Smooth muscle cell (in vitro differentiated cells): ENCODE results near the gene CYCS. TPM values are rescaled to one million over a fixed set of nuclear protein-coding genes. Genes with fewer than 3 reads are reported as not detected.
A peak's percentile ranks its signal among the peaks of the same experiment; 100 is the strongest.
"Not testable (repeated sequence)": the region's sequence is repeated elsewhere in the genome, so short reads cannot be mapped to it uniquely, and the experiment has no call there.

ENCODE experiments used
- DNase-seq: peaks from one replicate; lab custom pipeline; 2025; ENCODE audit not compliant: unreplicated experiment; lab: John Stamatoyannopoulos, UW
- H2AFZ ChIP-seq: fragments of 200-600 bp; sonication (generic); 2 replicates; pipeline ENCODE4 v1.6.0; 2016; ENCODE audit warnings: antibody characterized with exemption, low read depth, mild to moderate bottlenecking
- H3F3A ChIP-seq: fragments of 200-600 bp; sonication (generic); 2 replicates; pipeline ENCODE4 v1.6.0; 2017; ENCODE audit warnings: antibody characterized with exemption, low read depth
- H3K27ac ChIP-seq: fragments of 200-600 bp; sonication (generic); 2 replicates; pipeline ENCODE4 v1.5.1; 2016; ENCODE audit warnings: low read depth, mild to moderate bottlenecking
- H3K27me3 ChIP-seq: fragments of 200-600 bp; sonication (generic); 2 replicates; pipeline ENCODE4 v1.6.1; 2016; ENCODE audit warnings: low read depth, mild to moderate bottlenecking
- H3K36me3 ChIP-seq: fragments of 200-600 bp; sonication (generic); 2 replicates; pipeline ENCODE4 v1.5.1; 2016; ENCODE audit warnings: low read depth
- H3K4me1 ChIP-seq: fragments of 200-600 bp; sonication (generic); 2 replicates; pipeline ENCODE4 v1.5.1; 2016; ENCODE audit warnings: low read depth
- H3K4me2 ChIP-seq: fragments of 200-600 bp; sonication (generic); 2 replicates; pipeline ENCODE4 v1.6.0; 2016; ENCODE audit warnings: mild to moderate bottlenecking
- H3K4me3 ChIP-seq: fragments of 200-600 bp; sonication (generic); 2 replicates; pipeline ENCODE4 v1.5.1; 2016; ENCODE audit warnings: mild to moderate bottlenecking
- H3K79me2 ChIP-seq: fragments of 200-600 bp; sonication (generic); 2 replicates; pipeline ENCODE4 v1.6.0; 2016; ENCODE audit warnings: low read depth, mild to moderate bottlenecking
- H3K9ac ChIP-seq: fragments of 200-600 bp; sonication (generic); 2 replicates; pipeline ENCODE4 v1.6.0; 2016; ENCODE audit warnings: low read depth
- H3K9me3 ChIP-seq: fragments of 200-600 bp; sonication (generic); replicated peaks from 2 replicates; pipeline ENCODE4 v1.5.1; 2016; ENCODE audit warnings: low read depth
- H4K20me1 ChIP-seq: fragments of 200-600 bp; sonication (generic); 2 replicates; pipeline ENCODE4 v1.6.0; 2016; ENCODE audit warnings: low read depth
- CTCF ChIP-seq: fragments of 200-600 bp; sonication (generic); IDR thresholded peaks from 2 replicates; pipeline ENCODE4 v1.5.1; 2017; ENCODE audit warnings: borderline replicate concordance, mild to moderate bottlenecking, antibody characterized with exemption; ENCODE audit not compliant: insufficient read depth, poor library complexity, severe bottlenecking
- WGBS: methylation state at CpG from one replicate; pipeline ENCODE4 v1.1.7; 2016; ENCODE audit warnings: low lambda C conversion rate; 5-methylcytosine and 5-hydroxymethylcytosine counted together
- polyA plus RNA-seq: library from polyadenylated mRNA; unstranded; fragments of >200 nt; fragmentation: Nextera tagmentation; extraction: Ambion mirVana; gene quantifications from 2 replicates; pipeline ENCODE4 v1.2.1, GENCODE V29; 2016
- total RNA-seq: library from RNA; depleted of rRNA; stranded (reverse); fragments of >200 nt; gene quantifications from 2 replicates; pipeline ENCODE4 v1.2.3, GENCODE V29; 2014

The CYCS gene
- total and polyA plus RNA-seq, 2 experiments from 2014 or later, result 100 to 154 TPM

DNA sequence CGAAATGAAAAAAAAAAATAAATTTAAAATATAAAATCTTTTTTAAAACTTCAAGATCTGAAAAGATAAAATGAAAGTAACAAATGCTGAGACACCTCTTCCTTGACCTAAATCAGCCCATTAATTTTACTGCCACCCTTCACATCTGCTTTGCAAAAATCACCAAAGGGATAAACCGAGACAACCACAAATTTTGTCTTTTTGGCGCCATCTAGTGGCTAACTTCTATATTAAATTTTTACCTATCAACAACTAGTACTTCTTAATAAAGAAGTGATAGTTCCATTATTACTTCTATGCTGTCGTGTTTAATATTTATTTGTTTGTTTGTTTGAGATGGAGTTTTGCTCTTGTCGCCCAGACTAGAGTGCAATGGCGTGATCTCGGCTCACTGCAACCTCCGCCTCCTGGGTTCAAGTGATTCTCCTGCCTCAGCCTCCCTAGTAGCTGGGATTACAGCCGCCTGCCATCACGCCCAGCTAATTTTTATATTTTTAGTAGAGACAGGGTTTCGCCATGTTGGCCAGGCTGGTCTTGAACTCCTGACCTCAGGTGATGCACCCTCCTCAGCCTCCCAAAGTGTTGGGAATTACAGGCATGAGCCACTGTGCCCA, 35.0 kb upstream of the CYCS start:
- not testable (repeated sequence) for H3K27ac ChIP-seq, H3K4me3 ChIP-seq, H2AFZ ChIP-seq, H3K4me1 ChIP-seq, DNase-seq, H3K9ac ChIP-seq, H3K27me3 ChIP-seq, H3K36me3 ChIP-seq, H3K79me2 ChIP-seq, H3K9me3 ChIP-seq, H4K20me1 ChIP-seq, H3K4me2 ChIP-seq, H3F3A ChIP-seq
- peak; percentile 63 for TF ChIP-seq CTCF
- 51% methylated on average over 11 of the region's 11 CpGs for WGBS

GRCh38 chr7:25158966-25159365, 33.9 kb upstream of the CYCS start:
- Histone ChIP-seq H3K79me2 (no peaks in the 10 kb centered on the region), H3K9me3 (no peaks in the 10 kb centered on the region), H2AFZ (no peak overlapping the region), H3K4me2 (no peak overlapping the region), H3K36me3 (peaks cover 5% of the 10 kb centered on the region), H3K4me1 (no peaks in the 10 kb centered on the region), H3K4me3 (no peak overlapping the region), H3F3A (no peaks in the 10 kb centered on the region), H3K27me3 (no peaks in the 10 kb centered on the region), H3K9ac (no peak overlapping the region), H4K20me1 (no peaks in the 10 kb centered on the region), H3K27ac (no peak overlapping the region)
- DNase-seq, result no peak
- 80% methylated on average over 4 of the region's 4 CpGs for WGBS
- no peak for TF ChIP-seq CTCF

- Histone ChIP-seq H3F3A (no peaks in the 10 kb centered on the region), H3K4me3 (no peak overlapping the region), H3K4me1 (peaks cover 7% of the 10 kb centered on the region), H3K9ac (no peak overlapping the region), H3K4me2 (no peak overlapping the region), H3K27me3 (no peaks in the 10 kb centered on the region), H3K79me2 (no peaks in the 10 kb centered on the region), H3K9me3 (no peaks in the 10 kb centered on the region), H2AFZ (no peak overlapping the region), H3K36me3 (peaks cover 5% of the 10 kb centered on the region), H4K20me1 (no peaks in the 10 kb centered on the region), H3K27ac (no peak overlapping the region)
- WGBS, result 98% methylated on average over 2 of the region's 2 CpGs
- no peak for DNase-seq
- TF ChIP-seq CTCF, result no peak
Measured at GRCh38 chr7:25151773-25152172, 26.7 kb upstream of the CYCS start.

GRCh38 chr7:25149836-25150235, 24.8 kb upstream of the CYCS start:
- Histone ChIP-seq H3K9ac (no peak overlapping the region), H2AFZ (no peak overlapping the region), H3K27me3 (no peaks in the 10 kb centered on the region), H3K4me1 (peaks cover 7% of the 10 kb centered on the region), H3K4me3 (no peak overlapping the region), H3K27ac (no peak overlapping the region), H4K20me1 (no peaks in the 10 kb centered on the region), H3K36me3 (peaks cover 4% of the 10 kb centered on the region), H3K79me2 (no peaks in the 10 kb centered on the region), H3F3A (no peaks in the 10 kb centered on the region), H3K9me3 (no peaks in the 10 kb centered on the region), H3K4me2 (no peak overlapping the region)
- no peak for TF ChIP-seq CTCF
- 82% methylated on average over 1 of the region's 1 CpG for WGBS
- DNase-seq, result no peak
